HUES64 (cell line): ENCODE data around the gene TPM2.

Experiments used
- H3K27ac ChIP-seq: 2 replicates; pipeline ENCODE4 v1.7.0; 2013; ENCODE audit warnings: low read depth, low read length, inconsistent platforms
- H3K27me3 ChIP-seq: 2 replicates; pipeline ENCODE4 v1.6.1; 2013; ENCODE audit warnings: mild to moderate bottlenecking, low read length; ENCODE audit not compliant: insufficient read depth
- H3K36me3 ChIP-seq: 2 replicates; pipeline ENCODE4 v1.6.1; 2013; ENCODE audit warnings: mild to moderate bottlenecking, low read length; ENCODE audit not compliant: insufficient read depth
- H3K4me1 ChIP-seq: 2 replicates; pipeline ENCODE4 v1.6.1; 2013; ENCODE audit warnings: mild to moderate bottlenecking, low read length, moderate library complexity; ENCODE audit not compliant: insufficient read depth
- H3K4me3 ChIP-seq: 2 replicates; pipeline ENCODE4 v1.5.1; 2013; ENCODE audit warnings: mild to moderate bottlenecking, low read length, moderate library complexity
- H3K9ac ChIP-seq: 2 replicates; pipeline ENCODE4 v1.6.1; 2013; ENCODE audit warnings: mild to moderate bottlenecking, low read depth, low read length
- H3K9me3 ChIP-seq: 2 replicates; pipeline ENCODE4 v1.6.1; 2013; ENCODE audit warnings: low read depth, low read length; ENCODE audit not compliant: insufficient read depth
- WGBS: fragments of 150-250, 120-280 bp; methylation state at CpG from one replicate; pipeline ENCODE4 v1.1.7; 2013; ENCODE audit warnings: missing lambda C conversion rate; 5-methylcytosine and 5-hydroxymethylcytosine counted together

TPM2 gene

GRCh38 chr9:35705836-35706430 lies 16.2 kb upstream of the TPM2 start:
- Histone ChIP-seq H3K4me1 (no peaks in the 10 kb centered on the region), H3K27ac (no peak overlapping the region), H3K36me3 (peaks cover 93% of the 10 kb centered on the region), H3K27me3 (no peaks in the 10 kb centered on the region), H3K4me3 (no peak overlapping the region), H3K9ac (no peak overlapping the region), H3K9me3 (no peaks in the 10 kb centered on the region)
- 95% methylated on average over 7 of the region's 7 CpGs for WGBS

GRCh38 chr9:35705372-35705771 lies 15.6 kb upstream of the TPM2 start:
- no peak overlapping the region for H3K27ac ChIP-seq
- no peak overlapping the region for H3K4me3 ChIP-seq
- no peaks in the 10 kb centered on the region for H3K4me1 ChIP-seq
- no peaks in the 10 kb centered on the region for H3K27me3 ChIP-seq
- 89% methylated on average over 8 of the region's 8 CpGs for WGBS
- H3K9ac ChIP-seq = no peak overlapping the region
- no peaks in the 10 kb centered on the region for H3K9me3 ChIP-seq
- peaks cover 93% of the 10 kb centered on the region for H3K36me3 ChIP-seq

- Histone ChIP-seq H3K27me3 (no peaks in the 10 kb centered on the region), H3K4me3 (no peak overlapping the region), H3K4me1 (no peaks in the 10 kb centered on the region), H3K9me3 (no peaks in the 10 kb centered on the region), H3K36me3 (peaks cover 98% of the 10 kb centered on the region), H3K27ac (no peak overlapping the region), H3K9ac (no peak overlapping the region)
- 95% methylated on average over 26 of the region's 26 CpGs for WGBS
These were observed 14.4 kb upstream of the TPM2 start for GRCh38 chr9:35703906-35704672.

GRCh38 chr9:35702696-35703095 lies 13.0 kb upstream of the TPM2 start:
- Histone ChIP-seq H3K27ac (no peak overlapping the region), H3K27me3 (no peaks in the 10 kb centered on the region), H3K4me3 (no peak overlapping the region), H3K36me3 (peaks cover 98% of the 10 kb centered on the region), H3K9me3 (no peaks in the 10 kb centered on the region), H3K4me1 (no peaks in the 10 kb centered on the region), H3K9ac (no peak overlapping the region)
- 96% methylated on average over 7 of the region's 7 CpGs for WGBS

DNA sequence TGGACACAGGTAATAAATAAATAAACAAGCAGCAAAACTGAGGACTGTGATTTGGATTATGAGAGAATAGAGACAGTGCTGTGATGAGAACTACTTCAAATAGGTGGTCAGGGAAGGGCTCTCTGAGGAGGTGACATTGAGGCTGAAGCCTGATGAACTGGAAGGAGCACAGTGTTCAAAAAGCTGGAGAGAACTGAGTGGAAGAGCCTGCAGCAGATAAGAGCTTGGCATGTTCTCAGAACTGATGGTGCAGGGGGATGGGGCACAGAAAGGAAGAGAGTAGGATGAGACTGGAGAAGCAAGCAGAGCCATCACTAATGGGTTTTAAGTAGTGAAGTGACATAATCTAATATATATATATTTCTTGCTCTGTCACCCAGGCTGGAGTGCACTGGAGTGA lies 11.2 kb upstream of the TPM2 start:
- Histone ChIP-seq H3K36me3 (peaks cover 95% of the 10 kb centered on the region), H3K27ac (no peak overlapping the region), H3K4me3 (no peak overlapping the region)

GRCh38 chr9:35700031-35700430 lies 10.3 kb upstream of the TPM2 start:
- no peaks in the 10 kb centered on the region for H3K27me3 ChIP-seq
- H3K36me3 ChIP-seq = peaks cover 90% of the 10 kb centered on the region
- 93% methylated on average over 11 of the region's 11 CpGs for WGBS

More for the DNA sequence above, 11.2 kb upstream of the TPM2 start:
- H3K4me1 ChIP-seq = no peaks in the 10 kb centered on the region
- no peaks in the 10 kb centered on the region for H3K9me3 ChIP-seq
- H3K27me3 ChIP-seq = no peaks in the 10 kb centered on the region
- no peak overlapping the region for H3K9ac ChIP-seq

GRCh38 chr9:35698231-35698630 lies 8.5 kb upstream of the TPM2 start:
- no peaks in the 10 kb centered on the region for H3K27me3 ChIP-seq

More at GRCh38 chr9:35700031-35700430, 10.3 kb upstream of the TPM2 start:
- H3K4me3 ChIP-seq = no peak overlapping the region
- H3K9ac ChIP-seq = no peak overlapping the region
- no peaks in the 10 kb centered on the region for H3K9me3 ChIP-seq
- no peaks in the 10 kb centered on the region for H3K4me1 ChIP-seq
- no peak overlapping the region for H3K27ac ChIP-seq

DNA sequence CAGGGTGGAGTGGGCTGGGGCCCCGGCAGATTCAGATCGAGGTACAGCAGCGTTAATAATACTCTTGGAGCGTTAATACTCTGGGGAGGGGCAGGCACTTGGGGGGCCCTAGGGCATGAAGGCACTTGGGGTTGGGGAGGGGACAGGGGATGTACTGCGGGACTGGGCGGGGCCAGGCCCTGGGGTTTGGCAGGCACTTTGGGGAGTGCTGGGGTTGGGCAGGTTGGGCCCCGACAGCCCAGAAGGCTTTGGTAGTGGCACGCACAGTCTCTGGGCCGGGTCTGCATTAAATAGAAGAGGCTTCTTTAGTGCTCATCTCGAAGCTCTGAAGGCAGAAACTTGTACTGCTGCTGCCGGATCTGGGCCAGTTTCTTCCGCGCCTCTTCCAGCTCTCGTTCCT lies 7.8 kb upstream of the TPM2 start:
- H3K9me3 ChIP-seq = no peaks in the 10 kb centered on the region
- no peaks in the 10 kb centered on the region for H3K27me3 ChIP-seq
- H3K9ac ChIP-seq = no peak overlapping the region
- H3K36me3 ChIP-seq = peaks cover 66% of the 10 kb centered on the region
- no peak overlapping the region for H3K4me3 ChIP-seq
- 94% methylated on average over 14 of the region's 14 CpGs for WGBS
- H3K4me1 ChIP-seq = no peaks in the 10 kb centered on the region
- H3K27ac ChIP-seq = no peak overlapping the region

More at GRCh38 chr9:35698231-35698630, 8.5 kb upstream of the TPM2 start:
- Histone ChIP-seq H3K36me3 (peaks cover 72% of the 10 kb centered on the region), H3K4me1 (no peaks in the 10 kb centered on the region), H3K9me3 (no peaks in the 10 kb centered on the region), H3K9ac (no peak overlapping the region), H3K4me3 (no peak overlapping the region), H3K27ac (no peak overlapping the region)
- 95% methylated on average over 5 of the region's 5 CpGs for WGBS

- Histone ChIP-seq H3K4me3 (no peak overlapping the region), H3K9me3 (no peaks in the 10 kb centered on the region), H3K27ac (no peak overlapping the region), H3K36me3 (peaks cover 59% of the 10 kb centered on the region), H3K4me1 (no peaks in the 10 kb centered on the region), H3K27me3 (no peaks in the 10 kb centered on the region), H3K9ac (no peak overlapping the region)
- whole genome bisulfite sequencing = 60% methylated on average over 9 of the region's 9 CpGs
These were observed 6.9 kb upstream of the TPM2 start for GRCh38 chr9:35696520-35697215.

- Histone ChIP-seq H3K36me3 (peaks cover 52% of the 10 kb centered on the region), H3K27me3 (no peaks in the 10 kb centered on the region), H3K9ac (no peak overlapping the region), H3K9me3 (no peaks in the 10 kb centered on the region), H3K27ac (no peak overlapping the region), H3K4me3 (no peak overlapping the region), H3K4me1 (no peaks in the 10 kb centered on the region)
- WGBS = 97% methylated on average over 3 of the region's 3 CpGs
These were observed 6.2 kb upstream of the TPM2 start for GRCh38 chr9:35695943-35696401.

DNA sequence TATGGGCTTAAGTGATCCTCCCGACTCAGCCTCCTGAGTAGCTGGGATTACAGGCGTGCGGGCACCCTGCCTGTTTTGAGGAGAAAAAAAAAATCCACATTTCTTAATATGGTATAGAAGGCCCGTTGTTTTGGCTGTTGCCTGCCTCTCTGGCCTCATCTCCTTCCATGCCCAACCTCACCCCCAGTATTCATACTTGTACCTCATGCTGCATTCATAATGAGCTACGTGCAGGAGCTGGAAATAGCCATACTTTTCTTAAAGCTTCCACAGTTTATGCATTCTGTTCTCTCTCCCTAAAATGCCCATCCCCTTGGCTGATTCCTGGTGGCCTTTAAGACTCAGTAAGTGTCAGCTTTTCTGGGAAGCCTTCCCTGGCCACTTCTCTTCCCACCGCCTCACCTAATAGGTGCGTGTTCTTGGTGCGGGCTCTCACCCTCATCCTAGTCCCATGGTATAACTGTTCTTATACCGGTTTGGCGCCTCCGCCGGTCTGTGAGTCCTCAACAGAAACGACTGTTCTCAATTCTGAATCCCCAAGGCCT lies 2.1 kb upstream of the TPM2 start:
- peaks cover 24% of the 10 kb centered on the region for H3K36me3 ChIP-seq
- H3K9me3 ChIP-seq = no peaks in the 10 kb centered on the region
- peaks cover 9% of the 10 kb centered on the region for H3K4me1 ChIP-seq
- H3K27ac ChIP-seq = no peak overlapping the region
- H3K4me3 ChIP-seq = peak overlapping the region; percentile 77; the same call in 1 of the 2 replicates
- no peaks in the 10 kb centered on the region for H3K27me3 ChIP-seq
- no peak overlapping the region for H3K9ac ChIP-seq
- 68% methylated on average over 11 of the region's 13 CpGs for WGBS
